Activated T-cell treated with anti-CD3 and anti-CD28 coated beads for 4 hours (primary cell): ENCODE measurements around the gene MAGEA8.
"Not testable (repeated sequence)": the region's sequence is repeated elsewhere in the genome, so short reads cannot be mapped to it uniquely, and the experiment has no call there.

Source experiments
- DNase-seq: peaks from one replicate; pipeline ENCODE4 v3.0.0-alpha.2; 2020

MAGEA8 gene

GRCh38 chrX:149908727-149909126 lies 27.7 kb downstream of the MAGEA8 start:
- DNase-seq = no peak

GRCh38 chrX:149909324-149910177 lies 28.6 kb downstream of the MAGEA8 start:
- DNase-seq = no peak

- no peak for DNase-seq
Measured at GRCh38 chrX:149910178-149910695, 29.3 kb downstream of the MAGEA8 start.

- no peak for DNase-seq
Measured at GRCh38 chrX:149916745-149917392, 35.9 kb downstream of the MAGEA8 start.

- DNase-seq = not testable (repeated sequence)
Measured at GRCh38 chrX:149923836-149924235, 42.9 kb downstream of the MAGEA8 start.

- DNase-seq = not testable (repeated sequence)
Measured at GRCh38 chrX:149924434-149924833, 43.5 kb downstream of the MAGEA8 start.

GRCh38 chrX:149927245-149927963 lies 46.4 kb downstream of the MAGEA8 start:
- DNase-seq = not testable (repeated sequence)

- not testable (repeated sequence) for DNase-seq
Measured at GRCh38 chrX:149927964-149928258, 46.9 kb downstream of the MAGEA8 start.

- not testable (repeated sequence) for DNase-seq
Measured at GRCh38 chrX:149928635-149929034, 47.7 kb downstream of the MAGEA8 start.

- DNase-seq = not testable (repeated sequence)
Measured at GRCh38 chrX:149929400-149929799, 48.4 kb downstream of the MAGEA8 start, which contains the start of gene HSFX4. HSFX4 (plus strand) TSS chrX:149929573; CDS start chrX:149929645, 72 bp downstream.

GRCh38 chrX:149931355-149931754 lies 50.4 kb downstream of the MAGEA8 start:
- not testable (repeated sequence) for DNase-seq

GRCh38 chrX:149932150-149932549 lies 51.2 kb downstream of the MAGEA8 start:
- not testable (repeated sequence) for DNase-seq

GRCh38 chrX:149932970-149933369 lies 52.0 kb downstream of the MAGEA8 start:
- not testable (repeated sequence) for DNase-seq

- not testable (repeated sequence) for DNase-seq
Measured at GRCh38 chrX:149933547-149933946, 52.6 kb downstream of the MAGEA8 start.
